Activated naive CD4-positive, alpha-beta T cell treated with Interleukin-2 at 50 U/mL for 16 hours (primary cell): Measurements from ENCODE around the gene SLC38A3.
A peak's percentile ranks its signal among the peaks of the same experiment; 100 is the strongest.
"Not testable (repeated sequence)": the region's sequence is repeated elsewhere in the genome, so short reads cannot be mapped to it uniquely, and the experiment has no call there.

Source experiments
- DNase-seq: peaks from one replicate; pipeline ENCODE4 v3.0.0-alpha.2; 2020

SLC38A3 gene

DNA sequence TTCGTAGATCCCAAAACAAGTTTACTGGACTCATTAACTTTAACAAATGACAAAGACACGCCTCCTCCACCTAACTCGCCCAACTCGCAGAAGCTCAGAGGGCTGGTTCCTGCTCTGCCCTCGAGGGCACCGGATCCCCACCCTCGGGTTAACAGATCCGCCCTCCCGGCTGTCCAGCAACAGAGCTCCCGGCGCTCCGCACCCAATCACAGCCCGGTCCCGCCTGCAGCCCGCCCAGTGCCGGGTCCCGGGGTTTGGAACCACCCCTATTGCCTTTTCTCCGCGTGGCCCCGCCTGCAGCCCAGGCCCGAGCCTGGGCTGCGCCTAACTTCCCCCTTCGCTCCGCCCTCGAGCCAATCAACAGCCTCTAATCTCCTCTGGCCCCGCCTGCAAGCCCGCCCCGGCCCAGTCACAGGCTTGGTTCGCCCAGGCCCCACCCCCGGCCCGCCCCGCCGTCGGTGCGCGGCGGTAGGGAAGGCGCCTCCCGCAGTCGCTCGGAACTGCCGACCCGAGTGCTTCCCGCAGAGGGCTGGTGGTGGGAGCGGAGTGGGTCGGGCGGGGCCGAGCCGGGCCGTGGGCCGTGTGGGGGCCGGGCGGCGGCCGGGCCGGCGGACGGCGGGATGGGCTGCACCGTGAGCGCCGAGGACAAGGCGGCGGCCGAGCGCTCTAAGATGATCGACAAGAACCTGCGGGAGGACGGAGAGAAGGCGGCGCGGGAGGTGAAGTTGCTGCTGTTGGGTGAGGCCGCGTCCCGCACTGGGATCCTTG is 30.8 kb downstream of the SLC38A3 start, which contains the start of gene GNAI2:
GNAI2 (plus strand) TSS at position 489 of the 768 bp plus-strand sequence; CDS start at position 621, 132 bp downstream.
- peak; percentile 99 for DNase-seq

DNA sequence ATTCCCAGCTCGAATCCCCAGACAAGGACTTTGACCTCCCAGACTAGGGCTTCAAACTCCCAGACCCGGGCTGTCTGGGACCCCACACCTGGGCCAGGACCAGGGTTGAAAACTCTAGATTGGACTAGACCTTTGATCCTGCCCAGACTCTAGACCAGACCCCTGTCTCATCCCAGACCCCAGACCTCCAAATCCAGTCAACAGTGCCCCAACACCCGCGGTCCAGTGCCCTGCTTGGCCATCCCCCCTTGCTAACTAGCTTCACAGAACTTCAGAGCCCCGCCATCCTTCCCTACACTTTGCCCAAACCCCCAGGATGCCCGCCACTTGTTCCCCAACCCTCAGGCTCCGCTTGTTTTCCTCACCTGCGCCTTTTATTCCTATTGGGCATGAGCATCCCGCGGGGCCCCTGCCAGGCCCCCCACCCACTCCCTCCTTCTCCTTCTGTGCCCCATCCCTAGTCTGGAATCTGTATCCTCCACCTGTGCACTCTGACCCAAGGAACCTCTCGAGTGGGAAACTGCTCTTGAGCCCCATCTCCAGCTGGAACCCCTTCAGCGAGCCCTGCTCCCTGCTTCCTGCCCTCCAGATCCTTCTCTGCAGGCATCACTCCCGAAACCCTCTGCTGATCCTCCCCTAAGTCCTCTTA is 31.5 kb downstream of the SLC38A3 start:
- no peak for DNase-seq

DNA sequence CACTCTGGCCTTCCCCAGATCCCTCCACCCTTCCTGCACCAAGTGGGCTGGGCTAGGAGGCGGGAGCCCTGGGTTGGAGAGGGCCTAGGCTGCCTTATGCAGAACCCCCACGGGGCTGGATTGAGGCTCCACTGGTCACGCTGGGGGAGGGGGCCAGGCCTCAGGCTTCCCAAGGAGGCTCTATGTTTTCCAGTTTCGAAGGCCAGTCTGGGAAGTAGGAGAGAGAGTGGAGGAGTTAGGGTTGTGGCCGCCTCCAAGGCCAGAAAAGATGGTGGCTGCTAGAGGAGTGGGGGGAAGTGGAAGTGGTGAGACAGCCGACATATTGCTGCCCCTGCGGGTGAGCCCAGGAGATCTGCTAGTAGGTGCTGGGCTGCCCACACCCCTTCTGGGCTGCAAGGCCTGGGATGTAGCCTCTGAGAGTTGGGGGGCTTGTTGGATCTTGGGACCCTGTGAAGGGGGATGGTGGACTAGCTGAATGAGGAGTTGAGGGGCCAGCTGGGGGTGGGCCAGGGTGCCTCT is 32.1 kb downstream of the SLC38A3 start:
- DNase-seq = peak; percentile 29

DNA sequence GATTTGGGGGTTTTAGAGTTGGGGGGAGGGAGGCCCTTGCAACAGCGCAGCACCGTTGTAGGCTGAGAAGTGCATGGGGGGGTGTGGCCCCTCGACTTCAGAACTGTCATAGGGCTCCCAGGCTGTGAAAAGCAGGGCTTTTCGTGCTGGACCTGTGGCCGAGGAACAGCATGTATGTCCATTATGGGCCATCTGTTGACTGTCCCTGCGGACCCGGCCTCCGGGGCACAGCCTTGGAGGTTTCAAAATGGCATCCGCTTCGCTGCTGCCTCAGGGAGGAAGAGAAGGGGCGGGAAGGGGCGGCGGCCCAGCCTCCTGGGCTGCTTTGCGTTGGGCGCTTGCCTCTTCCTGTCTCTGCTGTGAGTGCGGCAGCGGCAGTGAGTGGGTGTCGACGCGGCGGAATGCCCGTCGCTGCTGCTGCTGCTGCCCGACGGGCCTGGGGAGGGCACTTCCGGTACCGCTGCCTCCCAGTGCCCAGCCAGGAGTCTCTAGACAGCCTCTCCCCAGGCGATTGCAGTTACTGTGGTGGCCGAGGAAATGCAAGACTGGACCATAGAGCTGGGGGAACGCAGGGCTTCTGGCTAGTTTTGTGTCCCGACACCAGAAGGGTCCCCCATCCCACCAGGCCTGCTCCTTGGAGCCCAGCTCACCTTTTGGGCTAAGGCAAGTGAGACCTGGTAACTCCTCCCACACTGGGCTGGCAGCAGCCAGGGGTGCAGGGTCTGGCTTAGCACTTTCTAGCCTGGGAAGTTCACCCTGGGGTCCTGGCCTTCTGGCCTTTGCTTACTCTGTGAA is 32.9 kb downstream of the SLC38A3 start:
- peak; percentile 90 for DNase-seq

DNA sequence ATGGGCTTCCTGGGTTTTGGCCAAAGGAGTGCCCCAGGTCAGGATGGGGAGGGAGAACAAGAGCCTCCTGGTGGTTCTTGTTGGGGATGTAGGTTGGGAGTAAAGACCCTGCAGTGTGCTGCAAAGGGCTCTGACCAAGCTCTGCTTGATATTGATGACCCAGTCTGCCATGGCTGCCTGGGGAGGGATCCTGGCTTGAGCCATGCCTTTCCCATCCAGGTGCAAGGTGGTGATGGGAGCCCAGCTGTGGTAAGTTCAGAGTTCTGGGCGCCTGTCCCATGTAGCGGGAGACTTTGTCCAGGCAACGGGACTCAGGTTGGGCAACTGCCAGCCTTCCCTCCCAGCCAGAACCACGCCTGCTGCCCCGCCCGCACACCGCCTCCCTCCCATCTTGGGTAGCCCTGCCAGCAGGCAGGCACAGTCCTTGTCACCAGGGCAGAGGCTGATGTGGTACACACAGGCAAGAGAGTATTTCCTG is 33.5 kb downstream of the SLC38A3 start:
- peak; percentile 35 for DNase-seq

DNA sequence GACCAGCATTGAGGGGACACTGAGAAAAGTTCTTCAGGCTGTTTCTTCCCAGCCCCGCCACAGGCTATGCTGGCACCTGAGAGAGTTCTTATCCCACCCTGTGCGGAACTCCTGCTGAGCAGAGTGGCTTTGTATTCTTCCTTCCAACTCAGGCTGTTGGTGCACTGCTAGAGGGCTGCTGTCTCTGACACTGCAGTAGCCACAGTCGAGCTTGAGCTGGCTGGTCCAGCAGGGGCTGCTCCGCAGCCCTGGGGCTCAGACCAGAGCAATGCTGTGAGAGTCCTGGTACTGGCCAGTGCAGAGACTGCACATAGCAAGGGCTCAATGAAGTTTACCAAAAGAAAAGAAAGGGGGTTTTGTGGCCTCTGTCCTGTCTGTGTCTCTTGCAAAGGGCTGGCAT is 34.6 kb downstream of the SLC38A3 start:
- no peak for DNase-seq

DNA sequence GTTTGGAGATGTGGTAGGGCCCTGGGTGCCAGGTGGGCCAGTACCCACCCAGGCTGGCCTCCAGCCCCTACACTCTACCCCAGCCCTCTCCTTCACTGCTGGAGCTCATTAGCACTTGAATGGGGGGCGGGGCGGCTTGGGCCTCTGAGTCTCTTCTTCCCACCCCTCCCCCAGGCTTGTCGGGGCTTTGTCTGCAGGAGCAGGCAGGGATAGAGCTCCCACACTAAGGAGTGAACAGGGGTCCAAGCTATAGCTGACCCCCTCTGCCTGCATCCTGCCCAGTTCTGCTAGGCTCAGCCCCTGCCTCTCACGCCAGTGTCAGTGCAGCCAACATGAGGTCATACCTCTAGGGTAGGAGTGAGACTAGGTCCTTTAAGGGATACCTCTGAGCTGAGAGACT is 36.1 kb downstream of the SLC38A3 start:
- DNase-seq = no peak

DNA sequence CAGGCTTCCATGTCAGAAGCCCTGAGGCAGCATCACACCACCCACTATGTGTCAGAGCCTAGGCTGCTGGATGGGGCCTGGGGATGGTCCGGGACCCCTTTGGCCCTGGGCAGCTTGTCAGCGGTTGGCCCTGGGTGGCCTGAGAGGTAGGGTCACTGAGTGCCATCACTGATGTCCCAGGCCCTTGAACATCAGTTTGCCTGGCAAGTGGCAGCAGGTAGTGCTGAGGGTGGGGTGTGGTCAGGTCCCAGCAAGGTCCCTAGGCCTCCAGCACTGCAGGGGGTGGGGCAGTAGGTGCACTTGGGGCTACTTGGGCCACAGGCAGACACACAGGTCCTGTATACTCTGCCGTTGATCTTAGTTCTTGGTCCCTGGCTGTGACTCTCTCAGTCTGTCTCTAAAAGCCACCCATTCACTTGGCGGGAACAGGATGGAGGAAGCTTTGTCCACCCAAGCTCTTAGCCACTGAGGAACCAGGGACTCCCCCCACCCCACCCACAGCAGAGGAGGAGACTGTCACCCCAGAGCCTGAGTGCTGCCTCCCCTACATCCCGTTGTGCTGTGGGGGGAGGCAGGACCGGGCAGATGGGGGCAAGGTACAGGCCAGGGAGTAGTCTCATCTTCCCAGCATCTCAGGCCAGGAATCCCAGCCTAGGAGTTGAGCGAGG is 36.8 kb downstream of the SLC38A3 start:
- DNase-seq = no peak

DNA sequence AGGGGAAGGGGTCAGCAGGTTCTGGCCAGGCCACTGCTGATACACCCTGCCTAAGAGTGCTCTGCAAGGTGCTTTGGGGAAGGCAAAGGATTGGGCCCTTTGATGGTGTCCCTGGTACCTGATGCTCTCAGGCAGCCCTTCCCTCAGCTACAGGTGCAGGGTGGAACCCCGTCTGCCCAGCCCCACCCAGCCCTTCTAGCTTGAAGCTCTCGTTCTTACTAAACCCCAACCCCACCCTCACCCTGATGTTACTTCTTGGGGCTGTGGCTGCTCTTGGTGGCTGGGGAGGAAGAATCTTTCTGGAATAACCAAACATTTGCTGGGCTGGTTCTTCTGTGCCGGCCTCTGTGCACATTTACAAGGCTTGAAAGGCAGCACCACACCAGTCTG is 37.3 kb downstream of the SLC38A3 start:
- no peak for DNase-seq

DNA sequence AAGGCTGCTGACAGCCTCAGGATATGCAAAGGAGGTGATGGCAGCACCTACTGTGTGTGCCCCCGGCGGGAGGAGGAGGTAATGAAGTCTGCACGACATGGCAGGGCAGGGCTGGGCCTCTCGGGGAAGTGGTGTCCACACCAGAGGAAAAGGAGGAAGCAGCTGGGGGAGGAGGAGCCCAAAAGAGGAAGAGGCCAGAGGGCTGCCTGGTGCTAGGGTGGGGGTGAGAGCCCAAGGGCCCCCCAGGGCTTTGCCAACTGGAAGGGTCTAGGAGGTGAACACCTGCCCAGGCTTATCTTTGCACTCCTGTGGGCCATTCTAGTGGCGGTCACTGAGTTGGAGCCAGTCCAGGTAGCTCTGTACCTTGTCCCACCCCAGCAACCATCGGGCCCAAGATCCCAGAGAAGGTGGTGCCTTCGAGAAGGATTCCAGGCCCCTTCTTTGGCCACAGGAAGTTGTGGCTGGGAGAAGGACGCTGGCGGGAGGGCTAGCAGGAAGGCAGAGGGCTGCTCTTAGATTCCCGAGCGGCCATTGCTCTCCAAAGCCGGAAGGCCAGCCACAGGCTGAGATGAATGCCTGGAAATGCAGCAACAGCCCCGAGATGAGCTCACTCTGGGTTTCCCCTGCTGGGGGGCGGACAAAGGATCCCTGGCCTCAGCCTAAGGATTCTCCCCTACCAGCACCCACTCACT is 37.9 kb downstream of the SLC38A3 start:
- DNase-seq = peak; percentile 63

DNA sequence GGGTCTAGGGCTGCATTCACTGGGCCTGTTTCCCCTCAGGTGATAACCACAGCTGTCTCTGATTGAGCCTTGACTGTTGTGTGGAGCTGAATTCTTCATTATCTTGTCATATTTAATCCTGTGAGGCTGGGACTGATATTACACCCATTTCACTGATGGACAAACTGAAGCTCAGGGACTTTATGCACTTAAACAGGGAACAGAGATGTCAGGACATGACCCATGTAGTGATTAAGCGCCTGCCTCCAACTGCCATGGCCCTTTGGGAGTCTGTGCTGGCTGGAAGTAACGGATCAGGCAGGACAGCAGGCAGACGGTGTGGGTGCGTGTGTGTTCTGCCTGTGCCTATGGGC is 38.4 kb downstream of the SLC38A3 start:
- DNase-seq = no peak

DNA sequence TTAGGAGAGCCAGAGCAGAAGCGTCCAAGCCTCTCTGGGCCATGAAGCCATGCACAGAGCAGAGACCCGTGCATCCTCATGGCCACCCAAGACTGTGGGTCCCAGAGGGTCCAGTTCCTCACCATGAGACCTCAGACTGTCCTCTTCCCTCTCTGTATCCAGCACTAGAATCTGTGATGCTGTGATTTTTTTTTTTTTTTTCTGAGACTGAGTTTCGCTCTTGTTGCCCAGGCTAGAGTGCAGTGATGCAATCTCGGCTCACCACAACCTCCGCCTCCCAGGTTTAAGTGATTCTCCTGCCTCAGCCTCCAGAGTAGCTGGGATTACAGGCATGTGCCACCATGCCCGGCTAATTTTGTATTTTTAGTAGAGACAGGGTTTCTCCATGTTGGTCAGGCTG is 39.7 kb downstream of the SLC38A3 start:
- DNase-seq = not testable (repeated sequence)

DNA sequence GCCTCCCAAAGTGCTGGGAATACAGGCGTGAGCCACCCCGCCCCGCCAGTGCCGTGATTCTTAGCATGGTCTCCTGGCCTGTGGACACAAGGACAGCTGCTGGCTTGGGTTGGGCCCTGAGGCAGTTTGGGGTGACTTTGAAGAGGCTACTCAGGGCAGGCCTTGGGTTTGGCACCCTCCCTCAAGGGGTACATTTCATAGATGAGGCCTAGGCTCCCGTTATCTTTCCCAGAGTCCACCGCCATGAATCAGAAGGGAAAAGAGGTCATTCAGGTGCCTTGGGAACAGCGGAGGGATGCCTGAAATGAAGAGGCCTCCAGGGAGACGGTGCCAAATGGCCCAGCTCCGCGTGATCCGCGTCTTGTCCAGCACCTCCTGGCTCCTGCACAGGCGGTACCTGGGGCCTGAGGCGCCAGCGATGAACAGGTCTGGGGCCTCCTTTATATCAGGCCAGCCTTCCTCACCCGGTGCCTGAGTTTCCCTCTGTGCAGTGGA is 40.2 kb downstream of the SLC38A3 start:
- DNase-seq = no peak

DNA sequence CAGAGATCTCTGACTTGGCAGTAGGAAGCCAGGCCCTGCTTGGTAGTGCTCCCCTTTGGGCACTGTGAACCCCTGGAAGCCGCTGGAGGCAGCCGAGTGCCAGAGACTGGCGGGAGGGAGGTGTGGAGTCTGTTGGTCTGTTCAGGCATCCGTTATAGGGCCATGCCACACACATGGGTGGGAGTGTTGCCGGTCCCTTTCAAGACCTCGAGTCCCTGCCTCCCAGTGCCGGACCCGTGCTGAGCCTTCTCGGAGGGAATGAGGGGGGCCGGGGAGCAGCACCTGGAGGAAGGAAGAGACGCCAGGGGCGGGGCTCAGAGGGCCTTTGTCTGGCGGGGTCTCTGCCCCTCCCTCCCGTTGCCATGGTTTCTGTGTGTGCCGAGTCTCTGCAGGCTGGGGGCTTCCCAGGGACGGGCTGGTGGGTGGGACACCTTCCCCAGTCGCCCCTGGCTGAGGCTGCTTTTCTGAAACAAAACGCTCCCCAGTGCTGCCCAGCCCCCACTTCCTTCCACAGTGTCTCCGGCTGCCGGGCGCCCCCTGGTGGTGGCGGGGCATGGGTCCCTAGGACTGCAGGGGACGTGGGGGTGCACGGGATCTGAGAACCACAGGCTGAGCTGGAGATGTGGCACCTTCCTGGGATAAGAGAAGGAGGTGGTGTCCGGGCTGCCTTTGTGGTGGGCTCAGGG is 40.9 kb downstream of the SLC38A3 start:
- peak; percentile 95 for DNase-seq

DNA sequence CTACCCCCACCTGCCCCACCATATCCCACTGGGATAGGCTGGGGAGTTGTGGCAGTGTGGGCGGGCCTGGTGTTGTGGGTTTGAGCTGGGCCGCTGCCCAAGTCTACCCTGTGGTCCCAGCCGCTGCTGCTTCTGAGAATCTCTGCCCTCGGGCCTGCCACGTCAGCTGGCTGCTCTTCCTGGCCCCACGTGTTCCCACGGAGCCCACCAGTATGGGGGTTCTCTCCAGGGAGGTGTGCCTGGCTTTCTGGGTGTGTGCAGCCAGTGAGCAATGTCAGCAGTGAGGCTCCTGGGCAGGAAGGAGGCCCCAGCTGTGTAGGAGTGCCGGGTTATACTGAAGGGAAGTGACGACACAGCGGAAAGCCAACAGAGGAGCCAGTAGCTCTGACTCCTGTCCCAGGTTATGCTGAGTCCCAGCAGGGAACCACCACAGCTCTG is 41.5 kb downstream of the SLC38A3 start:
- DNase-seq = peak; percentile 88

DNA sequence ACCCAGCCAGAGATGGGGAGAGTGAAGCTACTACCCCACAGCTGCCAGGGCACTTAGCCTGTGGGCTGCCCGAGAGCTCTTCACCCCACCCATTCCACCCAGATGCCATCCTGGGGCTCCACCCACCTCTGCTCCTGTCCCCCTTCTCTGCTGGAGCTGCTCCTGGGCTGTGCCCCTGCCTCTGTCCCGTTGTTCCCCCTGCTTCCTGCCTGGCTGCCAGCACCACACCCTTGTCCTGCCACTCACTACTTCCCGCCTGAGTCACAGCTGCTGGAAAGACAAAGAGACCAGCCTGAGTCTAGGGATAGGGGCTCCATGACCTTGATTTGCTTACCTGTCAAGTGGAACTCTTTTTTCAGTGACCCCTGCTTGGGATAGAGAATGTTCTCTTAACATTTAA is 43.3 kb downstream of the SLC38A3 start:
- DNase-seq = no peak

DNA sequence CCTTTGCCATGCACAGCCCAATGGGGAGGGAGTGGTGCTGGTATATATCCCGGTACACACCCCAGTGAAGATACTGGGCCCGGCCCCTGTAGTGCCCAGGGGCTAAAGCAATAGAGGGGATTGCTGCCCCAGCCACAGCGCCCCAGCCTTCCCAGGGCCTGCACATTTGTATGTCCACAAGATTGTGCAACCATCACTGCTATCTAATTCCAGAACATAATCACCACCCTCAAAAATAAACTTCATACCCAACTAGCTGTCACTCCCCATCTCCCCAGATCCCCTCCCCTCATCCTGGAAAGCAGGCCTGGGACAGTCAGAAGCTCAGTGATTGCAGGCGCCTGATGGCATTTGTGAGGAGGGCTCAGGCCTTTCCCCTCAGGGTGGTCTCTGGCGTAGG is 44.4 kb downstream of the SLC38A3 start:
- DNase-seq = no peak

DNA sequence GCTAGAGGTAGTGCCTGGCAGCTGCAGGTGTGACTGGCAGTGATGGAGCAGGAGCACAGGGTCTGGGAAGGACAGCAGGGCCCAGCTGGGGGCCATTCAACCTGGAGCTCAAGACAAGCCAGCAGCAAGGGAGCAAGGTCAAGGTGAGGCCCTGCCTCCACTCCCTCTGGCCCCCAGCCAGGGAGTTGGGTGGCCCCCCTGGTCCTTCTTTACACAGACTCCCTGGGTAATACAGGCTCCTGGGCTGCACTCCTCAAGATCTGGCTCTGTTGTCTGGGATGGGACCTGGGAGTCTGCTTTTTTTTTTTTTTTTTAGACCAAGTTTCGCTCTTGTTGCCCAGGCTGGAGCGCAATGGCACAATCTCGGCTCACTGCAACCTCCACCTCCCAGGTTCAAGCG is 45.4 kb downstream of the SLC38A3 start:
- DNase-seq = no peak

DNA sequence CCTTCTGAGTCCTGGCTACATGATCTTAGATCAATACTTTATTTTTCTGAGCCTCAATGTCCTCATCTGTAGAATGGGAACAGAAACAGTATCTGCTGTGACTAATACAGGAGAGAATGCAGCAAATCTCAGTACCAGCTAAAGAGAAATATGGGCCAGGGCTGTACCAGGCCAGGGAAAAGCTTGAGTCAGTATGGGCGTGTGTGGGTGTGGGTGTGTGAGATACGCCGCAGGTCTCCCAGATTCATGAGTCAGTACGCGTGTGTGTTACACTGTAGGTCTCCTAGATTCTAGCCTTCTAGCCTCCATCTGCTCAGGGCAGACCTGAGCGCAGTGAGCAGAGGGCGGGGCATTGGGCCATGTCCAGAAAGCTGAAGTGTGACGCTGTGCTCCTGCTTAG is 46.1 kb downstream of the SLC38A3 start:
- DNase-seq = peak; percentile 80

DNA sequence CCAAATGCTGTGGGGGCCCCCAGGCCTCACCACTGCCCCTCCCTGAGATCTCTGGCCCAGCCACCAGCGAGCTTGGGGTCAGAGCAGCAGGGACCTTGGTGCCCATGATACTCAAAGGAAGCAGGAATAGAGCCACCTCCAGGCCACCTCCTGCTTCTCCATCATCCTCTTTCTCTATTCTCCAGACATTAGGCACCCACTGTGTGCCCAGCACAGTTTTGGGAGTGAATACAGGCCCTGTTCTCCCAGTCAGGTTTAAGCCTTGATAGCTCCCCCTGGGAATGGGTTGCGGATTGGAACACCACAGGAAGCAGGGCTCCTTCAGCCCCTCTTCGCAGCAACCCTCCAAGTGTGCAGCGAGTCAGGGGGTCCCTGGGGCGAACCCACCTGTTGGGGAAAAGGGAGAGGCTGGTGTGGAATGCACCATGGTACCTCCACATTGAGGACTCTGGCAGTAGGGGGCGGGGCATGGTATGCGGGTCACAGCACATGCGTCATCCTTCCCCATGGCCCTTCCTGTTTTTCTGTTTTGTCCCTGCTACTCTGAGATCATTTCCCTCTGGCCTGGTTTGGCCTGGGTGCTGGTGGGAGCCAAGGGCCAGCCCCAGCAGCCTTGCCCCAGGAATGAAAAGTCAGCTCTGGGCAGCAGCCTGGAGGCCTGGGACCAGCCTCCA is 49.6 kb downstream of the SLC38A3 start:
- no peak for DNase-seq

DNA sequence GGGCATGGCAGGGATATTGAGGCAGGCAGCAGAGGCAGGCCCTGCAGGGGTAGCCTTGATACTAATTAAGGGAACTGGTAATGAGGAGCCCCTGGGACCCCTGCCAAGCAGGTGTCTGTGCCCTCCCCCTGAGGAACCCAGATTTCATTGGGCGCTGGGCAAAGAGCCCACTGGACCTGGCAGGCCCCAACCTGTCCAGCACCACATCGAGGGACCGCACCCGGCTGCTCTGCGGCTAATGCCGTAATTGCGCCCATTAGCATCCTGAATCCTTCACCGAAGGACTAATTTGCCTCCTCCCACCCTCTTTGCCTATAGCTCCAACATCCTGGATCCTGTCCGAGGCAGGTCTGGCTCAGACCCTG is 50.2 kb downstream of the SLC38A3 start:
- DNase-seq = no peak
